Measurements from ENCODE around the gene PRKG1.

GRCh38 chr10:51075873-51076229 lies 1.6 kb downstream of the PRKG1 start:
- TF ChIP-seq, protein P1, sequence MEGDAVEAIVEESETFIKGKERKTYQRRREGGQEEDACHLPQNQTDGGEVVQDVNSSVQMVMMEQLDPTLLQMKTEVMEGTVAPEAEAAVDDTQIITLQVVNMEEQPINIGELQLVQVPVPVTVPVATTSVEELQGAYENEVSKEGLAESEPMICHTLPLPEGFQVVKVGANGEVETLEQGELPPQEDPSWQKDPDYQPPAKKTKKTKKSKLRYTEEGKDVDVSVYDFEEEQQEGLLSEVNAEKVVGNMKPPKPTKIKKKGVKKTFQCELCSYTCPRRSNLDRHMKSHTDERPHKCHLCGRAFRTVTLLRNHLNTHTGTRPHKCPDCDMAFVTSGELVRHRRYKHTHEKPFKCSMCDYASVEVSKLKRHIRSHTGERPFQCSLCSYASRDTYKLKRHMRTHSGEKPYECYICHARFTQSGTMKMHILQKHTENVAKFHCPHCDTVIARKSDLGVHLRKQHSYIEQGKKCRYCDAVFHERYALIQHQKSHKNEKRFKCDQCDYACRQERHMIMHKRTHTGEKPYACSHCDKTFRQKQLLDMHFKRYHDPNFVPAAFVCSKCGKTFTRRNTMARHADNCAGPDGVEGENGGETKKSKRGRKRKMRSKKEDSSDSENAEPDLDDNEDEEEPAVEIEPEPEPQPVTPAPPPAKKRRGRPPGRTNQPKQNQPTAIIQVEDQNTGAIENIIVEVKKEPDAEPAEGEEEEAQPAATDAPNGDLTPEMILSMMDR (IDR thresholded peaks at IDR 0.05), result no peak
- TF ChIP-seq POLR2AphosphoS5 (IDR thresholded peaks at IDR 0.05), result no peak
- TF ChIP-seq POLR2A (IDR thresholded peaks at IDR 0.05), result no peak
